ENCODE measurements around the gene SLC25A31.

DNA sequence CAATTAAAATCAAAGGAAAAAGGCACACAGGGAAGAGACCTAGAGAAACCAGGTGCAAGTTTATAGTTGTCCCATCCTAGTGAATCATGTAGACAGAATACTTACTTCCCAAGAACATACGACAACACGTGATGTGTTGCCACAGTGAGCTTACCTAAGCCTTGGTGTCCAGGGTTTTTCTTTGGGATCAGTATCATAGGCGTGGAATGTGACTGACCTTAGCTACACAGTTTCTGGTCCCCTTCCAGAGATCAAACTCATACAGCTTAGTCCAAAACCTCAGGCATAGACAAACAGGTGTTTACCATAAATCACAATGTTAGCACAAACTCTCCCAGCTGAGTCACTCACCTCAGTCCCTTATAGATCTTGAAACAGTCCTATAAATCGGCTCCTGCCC lies 17.7 kb downstream of the SLC25A31 start:
- TF ChIP-seq, protein P1, sequence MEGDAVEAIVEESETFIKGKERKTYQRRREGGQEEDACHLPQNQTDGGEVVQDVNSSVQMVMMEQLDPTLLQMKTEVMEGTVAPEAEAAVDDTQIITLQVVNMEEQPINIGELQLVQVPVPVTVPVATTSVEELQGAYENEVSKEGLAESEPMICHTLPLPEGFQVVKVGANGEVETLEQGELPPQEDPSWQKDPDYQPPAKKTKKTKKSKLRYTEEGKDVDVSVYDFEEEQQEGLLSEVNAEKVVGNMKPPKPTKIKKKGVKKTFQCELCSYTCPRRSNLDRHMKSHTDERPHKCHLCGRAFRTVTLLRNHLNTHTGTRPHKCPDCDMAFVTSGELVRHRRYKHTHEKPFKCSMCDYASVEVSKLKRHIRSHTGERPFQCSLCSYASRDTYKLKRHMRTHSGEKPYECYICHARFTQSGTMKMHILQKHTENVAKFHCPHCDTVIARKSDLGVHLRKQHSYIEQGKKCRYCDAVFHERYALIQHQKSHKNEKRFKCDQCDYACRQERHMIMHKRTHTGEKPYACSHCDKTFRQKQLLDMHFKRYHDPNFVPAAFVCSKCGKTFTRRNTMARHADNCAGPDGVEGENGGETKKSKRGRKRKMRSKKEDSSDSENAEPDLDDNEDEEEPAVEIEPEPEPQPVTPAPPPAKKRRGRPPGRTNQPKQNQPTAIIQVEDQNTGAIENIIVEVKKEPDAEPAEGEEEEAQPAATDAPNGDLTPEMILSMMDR (IDR thresholded peaks at IDR 0.05; ENCODE audit: low read depth, low read length, missing input control), result no peak
- no peak for TF ChIP-seq GABPA (IDR thresholded peaks at IDR 0.05 in 1 of 2, conservative IDR thresholded peaks at IDR 0.05 in 1 of 2)
- no peak for TF ChIP-seq MAX (IDR thresholded peaks at IDR 0.05)
- TF ChIP-seq EGR1 (IDR thresholded peaks at IDR 0.05; ENCODE audit: low read depth in 2 of 2), result no peak

All from liver (tissue), 3 donors.